HG03139 (cell line): ENCODE results near the gene SUN3.
A peak's percentile ranks its signal among the peaks of the same experiment; 100 is the strongest.
"Not testable (repeated sequence)": the region's sequence is repeated elsewhere in the genome, so short reads cannot be mapped to it uniquely, and the experiment has no call there.

Experiments
- ATAC-seq: cut with Tn5 transposase; IDR thresholded peaks from one replicate; pipeline ENCODE4 v1.9.1; 2021; ENCODE audit not compliant: unreplicated experiment

The SUN3 gene

GRCh38 chr7:47945261-47946015, 83.5 kb downstream of the SUN3 start:
- ATAC-seq = no peak

- ATAC-seq = no peak
Measured at GRCh38 chr7:47944536-47945260, 84.2 kb downstream of the SUN3 start.

- ATAC-seq = no peak
Measured at GRCh38 chr7:47943676-47944474, 85.0 kb downstream of the SUN3 start.

GRCh38 chr7:47942651-47943050, 86.3 kb downstream of the SUN3 start:
- not testable (repeated sequence) for ATAC-seq

GRCh38 chr7:47942132-47942531, 86.8 kb downstream of the SUN3 start:
- ATAC-seq = no peak

GRCh38 chr7:47941136-47941844, 87.6 kb downstream of the SUN3 start:
- no peak for ATAC-seq

- no peak for ATAC-seq
Measured at GRCh38 chr7:47940088-47941013, 88.6 kb downstream of the SUN3 start.

GRCh38 chr7:47939425-47940036, 89.4 kb downstream of the SUN3 start:
- no peak for ATAC-seq

GRCh38 chr7:47938574-47939165, 90.2 kb downstream of the SUN3 start:
- no peak for ATAC-seq

- peak; percentile 52 for ATAC-seq
Measured at GRCh38 chr7:47937711-47938573, 91.0 kb downstream of the SUN3 start.
